ENCODE measurements around the gene PPP2R1B. TPM values are rescaled to one million over a fixed set of nuclear protein-coding genes. Genes with fewer than 3 reads are reported as not detected.

Gene PPP2R1B
- total RNA-seq, 2 donors from 2014 or later: 24.7 to 41.5 TPM

GRCh38 chr11:111748035-111748804 lies 18.0 kb downstream of the PPP2R1B start:
- intact Hi-C loops (cut with DNase I): no loop called here
- Histone ChIP-seq H3K27ac (no peak overlapping the region), H3K9me3 (no peaks in the 10 kb centered on the region), H3K4me3 (no peak overlapping the region), H3K36me3 (replicated peaks in 1 of 2; ENCODE audit: insufficient read depth in 1 of 2, low read depth in 2 of 2) (peaks cover 3 to 38% of the 10 kb centered on the region in 2 donors), H3K27me3 (no peaks in the 10 kb centered on the region), H3K4me1 (peaks cover 13% of the 10 kb centered on the region)
- ATAC-seq: no peak
- DNase-seq: no peak
- WGBS, 2 donors: 56 to 59% methylated on average over 7 of the region's 7 CpGs
- no peak for TF ChIP-seq CTCF (IDR thresholded peaks at IDR 0.05)
- TF ChIP-seq POLR2A (IDR thresholded peaks at IDR 0.05): no peak

GRCh38 chr11:111745719-111746504 lies 20.3 kb downstream of the PPP2R1B start:
- no peak for TF ChIP-seq CTCF (IDR thresholded peaks at IDR 0.05)
- no peak for TF ChIP-seq POLR2A (IDR thresholded peaks at IDR 0.05)
- no peak overlapping the region for H3K27ac ChIP-seq
- ATAC-seq (no peak), DNase-seq (no peak)
- intact Hi-C loops (cut with DNase I): no loop called here
- H3K4me1 ChIP-seq: peaks cover 13% of the 10 kb centered on the region
- no peaks in the 10 kb centered on the region for H3K27me3 ChIP-seq
- 93 to 94% methylated on average over 6 of the region's 6 CpGs for WGBS, 2 donors
- peaks cover 0 to 36% of the 10 kb centered on the region in 2 donors for H3K36me3 ChIP-seq (replicated peaks in 1 of 2; ENCODE audit: insufficient read depth in 1 of 2, low read depth in 2 of 2)
- no peaks in the 10 kb centered on the region for H3K9me3 ChIP-seq
- no peak overlapping the region for H3K4me3 ChIP-seq

GRCh38 chr11:111743700-111744099 lies 22.5 kb downstream of the PPP2R1B start:
- TF ChIP-seq CTCF (IDR thresholded peaks at IDR 0.05) (no peak), POLR2A (IDR thresholded peaks at IDR 0.05) (no peak)
- Histone ChIP-seq H3K27ac (no peak overlapping the region), H3K9me3 (no peaks in the 10 kb centered on the region), H3K27me3 (no peaks in the 10 kb centered on the region), H3K36me3 (replicated peaks in 1 of 2; ENCODE audit: insufficient read depth in 1 of 2, low read depth in 2 of 2) (peaks cover 0 to 37% of the 10 kb centered on the region in 2 donors), H3K4me1 (peaks cover 13% of the 10 kb centered on the region), H3K4me3 (no peak overlapping the region)
- 94 to 99% methylated on average over 2 of the region's 2 CpGs for WGBS, 2 donors
- DNase-seq (no peak), ATAC-seq (no peak)
- intact Hi-C loops (cut with DNase I): no loop called here

- 86 to 99% methylated on average over 2 of the region's 2 CpGs for WGBS, 2 donors
- DNase-seq (no peak), ATAC-seq (no peak)
- H3K9me3 ChIP-seq: no peaks in the 10 kb centered on the region
- peaks cover 0 to 36% of the 10 kb centered on the region in 2 donors for H3K36me3 ChIP-seq (replicated peaks in 1 of 2; ENCODE audit: insufficient read depth in 1 of 2, low read depth in 2 of 2)
- peaks cover 18% of the 10 kb centered on the region for H3K4me1 ChIP-seq
- no peaks in the 10 kb centered on the region for H3K27me3 ChIP-seq
- intact Hi-C loops (cut with DNase I): no loop called here
- no peak overlapping the region for H3K27ac ChIP-seq
- no peak overlapping the region for H3K4me3 ChIP-seq
- TF ChIP-seq CTCF (IDR thresholded peaks at IDR 0.05): no peak
- no peak for TF ChIP-seq POLR2A (IDR thresholded peaks at IDR 0.05)
These were observed 24.4 kb downstream of the PPP2R1B start for GRCh38 chr11:111741751-111742150.
